DOHH2 (cell line): Measurements from ENCODE around the gene PTPN18.

Experiments used
- EZH2phosphoT487 ChIP-seq: fragments of 200-600 bp; sonication (generic); IDR thresholded peaks from 2 replicates; pipeline ENCODE4 v1.6.1; 2017; ENCODE audit warnings: borderline replicate concordance, mild to moderate bottlenecking, antibody characterized with exemption, low read length, moderate library complexity, mixed read lengths
- TF ChIP-seq, protein P1 (sequence below): fragments of 200-600 bp; sonication (generic); IDR thresholded peaks from one replicate; pipeline ENCODE4 v1.5.1; 2014; ENCODE audit warnings: antibody characterized with exemption, mild to moderate bottlenecking, low read depth, low read length; ENCODE audit not compliant: poor library complexity, severe bottlenecking

DNA sequence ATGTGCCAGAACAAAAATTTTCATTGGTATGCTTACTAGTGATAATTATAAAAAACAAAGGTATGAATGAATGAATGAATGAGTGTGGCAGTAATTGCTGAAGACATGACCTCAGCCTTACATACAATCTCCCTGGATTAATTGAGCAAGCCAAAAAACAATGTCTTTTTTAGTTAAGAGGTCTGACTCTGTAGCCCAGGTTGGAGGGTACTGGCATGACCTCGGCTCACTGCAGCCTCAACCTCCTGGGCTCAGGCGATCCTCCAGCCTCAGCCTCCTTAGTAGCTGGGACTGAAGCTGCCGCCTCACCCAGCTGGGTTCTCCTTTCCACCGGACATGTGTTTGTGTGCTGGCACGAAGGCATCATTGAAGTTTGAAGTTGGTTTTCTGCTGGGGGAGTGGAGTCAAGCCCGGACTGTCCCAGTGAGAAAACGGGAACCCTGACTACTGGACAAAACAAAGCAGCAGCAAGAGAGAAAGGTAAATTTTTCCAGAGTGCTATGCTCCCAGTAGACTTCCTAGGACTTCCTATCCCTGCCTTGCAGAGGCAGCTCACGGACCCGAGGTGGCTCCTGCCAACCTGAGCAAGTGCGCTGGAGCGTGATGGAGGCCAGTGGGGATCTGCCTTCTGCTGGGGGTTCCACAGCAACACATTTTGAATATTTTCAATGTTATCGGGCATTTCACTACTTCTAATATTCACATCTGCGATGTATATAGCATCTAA, 19.5 kb upstream of the PTPN18 start:
- TF ChIP-seq, protein P1, sequence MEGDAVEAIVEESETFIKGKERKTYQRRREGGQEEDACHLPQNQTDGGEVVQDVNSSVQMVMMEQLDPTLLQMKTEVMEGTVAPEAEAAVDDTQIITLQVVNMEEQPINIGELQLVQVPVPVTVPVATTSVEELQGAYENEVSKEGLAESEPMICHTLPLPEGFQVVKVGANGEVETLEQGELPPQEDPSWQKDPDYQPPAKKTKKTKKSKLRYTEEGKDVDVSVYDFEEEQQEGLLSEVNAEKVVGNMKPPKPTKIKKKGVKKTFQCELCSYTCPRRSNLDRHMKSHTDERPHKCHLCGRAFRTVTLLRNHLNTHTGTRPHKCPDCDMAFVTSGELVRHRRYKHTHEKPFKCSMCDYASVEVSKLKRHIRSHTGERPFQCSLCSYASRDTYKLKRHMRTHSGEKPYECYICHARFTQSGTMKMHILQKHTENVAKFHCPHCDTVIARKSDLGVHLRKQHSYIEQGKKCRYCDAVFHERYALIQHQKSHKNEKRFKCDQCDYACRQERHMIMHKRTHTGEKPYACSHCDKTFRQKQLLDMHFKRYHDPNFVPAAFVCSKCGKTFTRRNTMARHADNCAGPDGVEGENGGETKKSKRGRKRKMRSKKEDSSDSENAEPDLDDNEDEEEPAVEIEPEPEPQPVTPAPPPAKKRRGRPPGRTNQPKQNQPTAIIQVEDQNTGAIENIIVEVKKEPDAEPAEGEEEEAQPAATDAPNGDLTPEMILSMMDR: no peak
- TF ChIP-seq EZH2phosphoT487: no peak
